Subcutaneous abdominal adipose tissue (tissue), 5 donors: Measurements from ENCODE around the gene THYN1.
A peak's percentile ranks its signal among the peaks of the same experiment; 100 is the strongest.

ENCODE experiments used
- H3K27ac ChIP-seq: one replicate; pipeline ENCODE4 v1.7.0; 2013; ENCODE audit warnings: low read depth, mild to moderate bottlenecking, inconsistent platforms, low read length, moderate library complexity
- H3K27me3 ChIP-seq, 5 donors: one replicate each; pipeline ENCODE4 v1.7.0; 2013; ENCODE audit warnings: low read length in 5 of 5, inconsistent platforms in 1 of 5; ENCODE audit not compliant: control insufficient read depth in 5 of 5, insufficient read depth in 4 of 5
- H3K36me3 ChIP-seq, 5 donors: one replicate each; pipeline ENCODE4 v1.7.0; 2013; ENCODE audit warnings: low read length in 5 of 5; ENCODE audit not compliant: control insufficient read depth in 5 of 5, insufficient read depth in 5 of 5
- H3K4me1 ChIP-seq, 5 donors: one replicate each; pipeline ENCODE4 v1.7.0; 2013; ENCODE audit warnings: low read length in 5 of 5, mild to moderate bottlenecking in 3 of 5, moderate library complexity in 1 of 5; ENCODE audit not compliant: control insufficient read depth in 5 of 5, insufficient read depth in 5 of 5
- H3K4me3 ChIP-seq, 5 donors: one replicate each; pipeline ENCODE4 v1.7.0; 2013; ENCODE audit warnings: low read length in 5 of 5, low read depth in 1 of 5
- H3K9ac ChIP-seq, 5 donors: one replicate each; pipeline ENCODE4 v1.7.0; 2013; ENCODE audit warnings: low read length in 5 of 5, mild to moderate bottlenecking in 4 of 5, moderate library complexity in 3 of 5
- H3K9me3 ChIP-seq, 5 donors: one replicate each; pipeline ENCODE4 v1.7.0; 2013; ENCODE audit warnings: low read length in 5 of 5; ENCODE audit not compliant: control insufficient read depth in 5 of 5
- donor health status: healthy.
- donor health status: healthy.
- donor health status: healthy.
- donor health status: healthy.
- donor health status: healthy.

The THYN1 gene

GRCh38 chr11:134275534-134276395 is 22.6 kb upstream of the THYN1 start, which contains the start of gene GLB1L3:
Gene GLB1L3 (plus strand): TSS chr11:134276379. CDS start chr11:134276741, 362 bp downstream.
- Histone ChIP-seq H3K4me1 (peaks cover 0 to 22% (median 19%) of the 10 kb centered on the region in 5 donors), H3K27me3 (peaks cover 40 to 74% (median 57%) of the 10 kb centered on the region in 5 donors), H3K9me3 (peaks cover 2 to 8% (median 5%) of the 10 kb centered on the region in 5 donors), H3K9ac (no peak within 1 kb of the TSS), H3K27ac (no peak within 1 kb of the TSS), H3K4me3 (peak within 1 kb of the TSS; percentile 4 to 60 (median 48)), H3K36me3 (no peaks in the 10 kb centered on the region)

GRCh38 chr11:134275188-134275533 is 22.0 kb upstream of the THYN1 start:
- Histone ChIP-seq H3K4me3 (peak overlapping the region in 1 of 5 donors; percentile 48), H3K9ac (no peak overlapping the region), H3K4me1 (peaks cover under 1 to 22% (median 19%) of the 10 kb centered on the region in 5 donors), H3K27me3 (peaks cover 44 to 74% (median 56%) of the 10 kb centered on the region in 5 donors), H3K36me3 (no peaks in the 10 kb centered on the region), H3K9me3 (peaks cover 2 to 8% (median 5%) of the 10 kb centered on the region in 5 donors), H3K27ac (no peak overlapping the region)

GRCh38 chr11:134273317-134273712 is 20.2 kb upstream of the THYN1 start:
- H3K36me3 ChIP-seq: no peaks in the 10 kb centered on the region
- H3K27ac ChIP-seq: no peak overlapping the region
- peaks cover 45 to 77% (median 55%) of the 10 kb centered on the region in 5 donors for H3K27me3 ChIP-seq

GRCh38 chr11:134272381-134273316 is 19.5 kb upstream of the THYN1 start:
- H3K9ac ChIP-seq: no peak overlapping the region

More at GRCh38 chr11:134273317-134273712, 20.2 kb upstream of the THYN1 start:
- peaks cover 3 to 22% (median 19%) of the 10 kb centered on the region in 5 donors for H3K4me1 ChIP-seq
- peaks cover 0 to 4% (median 2%) of the 10 kb centered on the region in 5 donors for H3K9me3 ChIP-seq
- H3K9ac ChIP-seq: no peak overlapping the region
- no peak overlapping the region for H3K4me3 ChIP-seq

GRCh38 chr11:134271978-134272377 is 18.8 kb upstream of the THYN1 start:
- Histone ChIP-seq H3K27ac (no peak overlapping the region), H3K4me3 (no peak overlapping the region), H3K4me1 (peaks cover 3 to 16% (median 14%) of the 10 kb centered on the region in 5 donors), H3K9me3 (no peaks in the 10 kb centered on the region), H3K27me3 (peaks cover 36 to 65% (median 42%) of the 10 kb centered on the region in 5 donors), H3K36me3 (no peaks in the 10 kb centered on the region), H3K9ac (no peak overlapping the region)

More at GRCh38 chr11:134272381-134273316, 19.5 kb upstream of the THYN1 start:
- Histone ChIP-seq H3K4me3 (no peak overlapping the region), H3K36me3 (no peaks in the 10 kb centered on the region), H3K27me3 (peaks cover 42 to 71% (median 48%) of the 10 kb centered on the region in 5 donors), H3K9me3 (no peaks in the 10 kb centered on the region), H3K4me1 (peaks cover 3 to 22% (median 19%) of the 10 kb centered on the region in 5 donors), H3K27ac (no peak overlapping the region)

- H3K27me3 ChIP-seq: peaks cover 21 to 49% (median 31%) of the 10 kb centered on the region in 5 donors
- peaks cover 0 to 2% (median under 1%) of the 10 kb centered on the region in 5 donors for H3K36me3 ChIP-seq
- H3K4me1 ChIP-seq: peaks cover 0 to 4% (median 0%) of the 10 kb centered on the region in 5 donors
- no peaks in the 10 kb centered on the region for H3K9me3 ChIP-seq
- no peak overlapping the region for H3K4me3 ChIP-seq
- H3K27ac ChIP-seq: no peak overlapping the region
- no peak overlapping the region for H3K9ac ChIP-seq
These were observed 17.1 kb upstream of the THYN1 start for GRCh38 chr11:134270250-134270714.

- H3K36me3 ChIP-seq: peaks cover 0 to 19% (median 15%) of the 10 kb centered on the region in 5 donors
These were observed 14.8 kb upstream of the THYN1 start for GRCh38 chr11:134267966-134268365.

GRCh38 chr11:134267461-134267860 is 14.3 kb upstream of the THYN1 start:
- Histone ChIP-seq H3K36me3 (peaks cover 0 to 24% (median 20%) of the 10 kb centered on the region in 5 donors), H3K27me3 (peaks cover 5 to 22% (median 12%) of the 10 kb centered on the region in 5 donors), H3K9me3 (no peaks in the 10 kb centered on the region), H3K4me1 (peaks cover 0 to 4% (median 0%) of the 10 kb centered on the region in 5 donors), H3K27ac (no peak overlapping the region), H3K4me3 (no peak overlapping the region), H3K9ac (no peak overlapping the region)

More at GRCh38 chr11:134267966-134268365, 14.8 kb upstream of the THYN1 start:
- no peak overlapping the region for H3K4me3 ChIP-seq
- no peaks in the 10 kb centered on the region for H3K9me3 ChIP-seq
- H3K9ac ChIP-seq: no peak overlapping the region
- H3K27me3 ChIP-seq: peaks cover 9 to 27% (median 14%) of the 10 kb centered on the region in 5 donors
- H3K4me1 ChIP-seq: peaks cover 0 to 4% (median 0%) of the 10 kb centered on the region in 5 donors
- H3K27ac ChIP-seq: no peak overlapping the region

- no peak overlapping the region for H3K27ac ChIP-seq
- H3K36me3 ChIP-seq: peaks cover 0 to 30% (median 26%) of the 10 kb centered on the region in 5 donors
- H3K4me1 ChIP-seq: peaks cover 0 to 4% (median 0%) of the 10 kb centered on the region in 5 donors
- no peak overlapping the region for H3K4me3 ChIP-seq
- peaks cover 5 to 17% (median 10%) of the 10 kb centered on the region in 5 donors for H3K27me3 ChIP-seq
- H3K9me3 ChIP-seq: no peaks in the 10 kb centered on the region
- no peak overlapping the region for H3K9ac ChIP-seq
These were observed 13.7 kb upstream of the THYN1 start for GRCh38 chr11:134266841-134267251.
